Small intestine (tissue), 7 donors: ENCODE data around the gene IGF2R. TPM values are rescaled to one million over a fixed set of nuclear protein-coding genes. Genes with fewer than 3 reads are reported as not detected.

Experiments
- DNase-seq, 2 donors: peaks; one replicate each; pipeline versions ENCODE4 v3.0.0 to v3.0.0-alpha.2; 2013
- FAIRE-seq: peaks from 2 replicates; lab custom pipeline; 2012; peaks lifted over from hg19 to GRCh38; lab: Jason Lieb, UNC
- H3K27ac ChIP-seq, 3 donors: one replicate each; pipeline ENCODE4 v1.5.1; 2013; ENCODE audit warnings: low read length in 2 of 3, mild to moderate bottlenecking in 2 of 3, control low read depth in 1 of 3, inconsistent platforms in 1 of 3, low read depth in 1 of 3, moderate library complexity in 1 of 3
- H3K27me3 ChIP-seq, 3 donors: one replicate each; pipeline ENCODE4 v1.6.1; 2013; ENCODE audit warnings: low read length in 3 of 3, inconsistent platforms in 1 of 3; ENCODE audit not compliant: control insufficient read depth in 3 of 3, insufficient read depth in 3 of 3
- H3K36me3 ChIP-seq, 3 donors: one replicate each; pipeline ENCODE4 v1.6.1; 2013; ENCODE audit warnings: low read length in 3 of 3, inconsistent platforms in 1 of 3, low read depth in 1 of 3, mild to moderate bottlenecking in 1 of 3, moderate library complexity in 1 of 3; ENCODE audit not compliant: control insufficient read depth in 3 of 3, insufficient read depth in 2 of 3
- H3K4me1 ChIP-seq, 3 donors: one replicate each; pipeline ENCODE4 v1.6.1; 2013; ENCODE audit warnings: low read length in 2 of 3, inconsistent platforms in 1 of 3, low read depth in 1 of 3, mild to moderate bottlenecking in 1 of 3, moderate library complexity in 1 of 3; ENCODE audit not compliant: control insufficient read depth in 3 of 3, insufficient read depth in 2 of 3
- H3K4me3 ChIP-seq, 3 donors: one replicate each; pipeline ENCODE4 v1.5.1; 2013; ENCODE audit warnings: low read length in 3 of 3, control low read depth in 1 of 3, inconsistent platforms in 1 of 3, low read depth in 1 of 3, mild to moderate bottlenecking in 1 of 3, moderate library complexity in 1 of 3
- H3K9me3 ChIP-seq, 2 donors: one replicate each; pipeline ENCODE4 v1.6.1; 2013; ENCODE audit warnings: low read depth in 1 of 2, low read length in 1 of 2; ENCODE audit not compliant: control insufficient read depth in 2 of 2, insufficient read depth in 1 of 2
- WGBS, 3 donors: extraction: QIAGEN DNeasy Blood & Tissue Kit; methylation state at CpG; one replicate each; pipeline ENCODE4 v1.1.7; 2013; 5-methylcytosine and 5-hydroxymethylcytosine counted together
- polyA plus RNA-seq, 4 donors: library from polyadenylated mRNA; stranded (reverse) in 3 of 4; unstranded in 1 of 4; fragments of 200-250 nt in 3 of 4; fragments of 120-200 nt in 1 of 4; gene quantifications; one replicate each; pipeline versions ENCODE4 v1.2.1 to v1.2.3, GENCODE V29; 2013
- donor health status: healthy with polysubstance abuse.
- donor health status: control.
- donor health status: control.
- donor health status: Bipolar disorder and iron deficiency.
- donor health status: healthy.

The IGF2R gene
- polyA plus RNA-seq, 4 donors = 4.9 to 111 (median 14.7) TPM

DNA sequence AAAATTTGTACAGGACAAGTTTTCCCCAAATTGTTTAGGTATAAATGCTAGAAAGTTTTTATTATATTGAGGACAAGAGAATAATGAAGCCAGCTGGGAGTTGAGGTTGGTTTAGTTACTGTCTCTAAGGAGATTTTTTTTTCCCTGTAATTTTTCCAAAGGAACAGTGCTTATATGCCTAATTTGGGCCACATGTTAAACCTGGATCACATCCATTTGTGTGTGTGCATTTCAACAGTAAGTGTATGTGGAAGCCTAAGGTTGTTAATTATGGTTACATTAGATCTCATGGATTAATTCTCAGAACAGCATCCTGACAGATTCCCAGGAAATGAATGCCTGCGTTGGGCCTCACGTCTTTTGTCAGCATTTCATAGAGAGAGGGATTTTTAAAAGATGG lies 4.5 kb downstream of the IGF2R start:
- no peak overlapping the region for H3K27ac ChIP-seq
- H3K27me3 ChIP-seq = no peaks in the 10 kb centered on the region
- peaks cover 4 to 36% (median 26%) of the 10 kb centered on the region in 3 donors for H3K4me1 ChIP-seq
- no peak overlapping the region for H3K4me3 ChIP-seq
- FAIRE-seq (no peak), DNase-seq (no peak)
- WGBS, 3 donors = 52 to 85% (median 73%) methylated on average over 2 of the region's 2 CpGs
- peaks cover 0 to 17% (median 0%) of the 10 kb centered on the region in 3 donors for H3K36me3 ChIP-seq
- H3K9me3 ChIP-seq = no peaks in the 10 kb centered on the region

DNA sequence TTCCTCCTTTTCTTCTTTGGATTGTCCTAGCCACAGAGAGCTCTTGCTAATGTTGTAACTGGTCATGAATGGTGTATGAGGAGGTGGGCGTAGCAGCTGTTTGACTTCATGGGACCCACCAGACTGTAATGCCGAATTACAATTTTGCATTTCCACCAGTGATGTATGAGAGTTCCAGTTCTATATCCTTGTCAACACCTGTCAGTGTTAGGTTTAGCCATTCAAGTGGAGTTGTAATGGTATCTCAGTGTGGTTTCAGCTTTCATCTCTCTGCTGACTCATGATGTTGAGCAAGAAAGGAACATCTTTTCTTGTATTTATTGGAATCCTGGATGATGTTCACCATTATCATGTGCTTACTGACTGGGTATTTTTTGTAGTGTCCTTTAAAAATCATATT lies 5.1 kb downstream of the IGF2R start:
- no peaks in the 10 kb centered on the region for H3K9me3 ChIP-seq
- WGBS, 3 donors = 80 to 92% (median 82%) methylated on average over 2 of the region's 2 CpGs
- FAIRE-seq (no peak), DNase-seq (no peak)
- peaks cover 0 to 17% (median 0%) of the 10 kb centered on the region in 3 donors for H3K36me3 ChIP-seq
- H3K27me3 ChIP-seq = no peaks in the 10 kb centered on the region
- peaks cover 6 to 36% (median 30%) of the 10 kb centered on the region in 3 donors for H3K4me1 ChIP-seq
- no peak overlapping the region for H3K4me3 ChIP-seq
- H3K27ac ChIP-seq = peak overlapping the region in 1 of 3 donors; percentile 5

DNA sequence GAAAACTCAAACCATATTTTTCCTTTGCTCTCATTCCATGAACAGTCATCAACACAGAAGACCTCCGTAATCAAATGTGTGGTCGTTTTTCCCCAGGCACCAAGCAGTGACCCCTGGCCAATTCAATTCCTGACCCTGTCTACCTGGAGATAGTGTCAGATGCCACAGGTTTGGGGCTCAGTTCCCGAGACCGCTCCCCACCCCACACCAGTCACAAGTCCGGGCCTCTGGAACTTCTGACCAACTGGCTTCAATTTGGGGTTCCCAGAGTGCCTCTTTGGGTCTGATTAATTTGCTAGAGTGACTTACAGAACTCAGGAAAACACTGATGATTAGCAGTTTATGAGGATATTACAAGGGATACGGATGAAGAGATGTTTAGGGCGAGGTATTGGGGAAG lies 6.0 kb downstream of the IGF2R start:
- H3K36me3 ChIP-seq = peaks cover 0 to 17% (median 0%) of the 10 kb centered on the region in 3 donors
- H3K4me1 ChIP-seq = peaks cover 6 to 42% (median 34%) of the 10 kb centered on the region in 3 donors
- H3K4me3 ChIP-seq = no peak overlapping the region
- WGBS, 3 donors = 85 to 92% (median 90%) methylated on average over 7 of the region's 7 CpGs
- no peaks in the 10 kb centered on the region for H3K9me3 ChIP-seq
- no peak overlapping the region for H3K27ac ChIP-seq
- FAIRE-seq (no peak), DNase-seq (no peak)
- H3K27me3 ChIP-seq = no peaks in the 10 kb centered on the region

DNA sequence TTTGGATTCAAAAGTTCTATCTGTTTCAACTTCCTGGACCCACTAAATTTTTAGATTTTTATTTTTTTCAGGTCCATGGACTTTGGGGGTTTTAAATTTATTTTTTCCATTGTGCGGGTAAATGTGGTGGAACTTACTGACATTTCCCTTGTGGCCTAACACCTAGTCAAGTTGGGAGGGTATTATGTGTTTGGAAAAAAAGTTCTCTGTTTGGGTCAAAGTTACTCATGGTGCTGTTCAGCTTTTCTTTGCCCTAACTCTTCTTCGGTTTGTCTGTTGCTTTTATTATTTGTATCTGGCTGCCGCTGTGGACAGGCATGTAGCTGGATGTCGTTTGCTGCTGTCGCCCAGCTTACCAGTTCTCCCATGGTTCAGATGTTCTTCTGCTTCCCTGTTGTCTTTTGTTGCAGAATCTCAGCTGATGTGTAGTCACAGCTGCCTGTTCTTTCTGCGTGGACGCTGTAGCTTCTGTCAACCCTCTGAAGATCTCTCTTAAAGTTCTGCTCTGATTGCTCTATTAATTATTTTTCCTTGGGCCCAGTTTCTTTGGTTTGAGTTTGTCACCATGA lies 7.9 kb downstream of the IGF2R start:
- Histone ChIP-seq H3K36me3 (peaks cover 0 to 13% (median 0%) of the 10 kb centered on the region in 3 donors), H3K27ac (peak overlapping the region in 1 of 3 donors; percentile 17), H3K4me3 (no peak overlapping the region), H3K27me3 (no peaks in the 10 kb centered on the region), H3K9me3 (no peaks in the 10 kb centered on the region), H3K4me1 (peaks cover 6 to 36% (median 33%) of the 10 kb centered on the region in 3 donors)
- WGBS, 3 donors = 68 to 83% (median 74%) methylated on average over 7 of the region's 7 CpGs
- DNase-seq = no peak
- FAIRE-seq = no peak

DNA sequence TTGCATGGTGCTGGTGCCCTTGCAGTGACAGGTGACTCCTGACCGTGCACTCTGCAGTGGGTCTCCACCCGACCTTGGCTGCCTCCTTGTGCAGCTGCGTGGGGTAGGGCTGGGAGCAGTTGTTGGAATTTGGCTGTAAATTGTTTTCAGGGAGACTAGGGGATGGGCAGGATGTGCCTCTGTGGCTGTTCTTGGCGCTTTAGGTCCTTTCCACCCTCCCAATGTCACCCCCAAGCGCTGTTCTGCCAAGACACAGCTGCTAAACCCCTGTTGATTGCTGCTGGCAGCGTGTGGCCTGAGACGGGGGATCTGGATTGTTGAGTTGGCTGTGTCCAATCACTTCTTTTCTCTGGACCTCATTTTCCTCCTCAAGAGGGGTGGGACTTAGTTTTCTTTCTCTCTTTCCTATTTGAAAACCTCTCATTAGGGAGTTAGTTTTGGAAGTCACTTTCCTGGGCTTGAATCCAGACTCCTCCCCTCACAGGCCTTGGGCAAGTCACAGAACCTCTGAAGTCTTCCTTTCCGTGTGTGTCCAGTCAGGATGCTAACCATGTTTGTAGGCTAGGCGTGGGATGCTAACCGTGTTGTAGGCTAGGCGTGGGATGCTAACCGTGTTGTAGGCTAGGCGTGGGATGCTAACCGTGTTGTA lies 8.5 kb downstream of the IGF2R start:
- Histone ChIP-seq H3K27me3 (no peaks in the 10 kb centered on the region), H3K36me3 (peaks cover 0 to 12% (median 0%) of the 10 kb centered on the region in 3 donors), H3K9me3 (no peaks in the 10 kb centered on the region), H3K27ac (peak overlapping the region in 1 of 3 donors; percentile 17), H3K4me1 (peaks cover 9 to 40% (median 38%) of the 10 kb centered on the region in 3 donors), H3K4me3 (no peak overlapping the region)
- DNase-seq (no peak), FAIRE-seq (no peak)
- 66 to 72% (median 68%) methylated on average over 14 of the region's 14 CpGs for WGBS, 3 donors

DNA sequence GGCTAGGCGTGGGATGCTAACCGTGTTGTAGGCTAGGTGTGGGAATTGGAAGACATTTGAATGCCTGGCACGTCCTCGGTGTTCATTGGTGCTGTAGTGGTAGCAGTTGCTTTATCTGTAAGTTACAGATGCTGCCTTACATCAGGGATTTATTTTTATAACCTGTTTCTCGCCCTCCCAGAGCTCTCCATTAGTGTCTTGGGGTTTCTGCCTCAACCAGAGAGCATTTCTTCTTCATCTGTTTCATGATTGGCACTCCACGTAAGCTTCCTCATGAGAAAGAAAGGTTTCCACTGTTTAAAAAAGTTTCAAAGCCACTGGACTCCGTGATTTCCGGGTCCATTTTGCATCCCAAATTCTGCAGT lies 9.0 kb downstream of the IGF2R start:
- H3K4me3 ChIP-seq = no peak overlapping the region
- DNase-seq = no peak
- no peak overlapping the region for H3K27ac ChIP-seq
- H3K36me3 ChIP-seq = peaks cover 0 to 10% (median 0%) of the 10 kb centered on the region in 3 donors
- no peaks in the 10 kb centered on the region for H3K27me3 ChIP-seq
- peaks cover 9 to 36% (median 35%) of the 10 kb centered on the region in 3 donors for H3K4me1 ChIP-seq
- no peak for FAIRE-seq
- WGBS, 3 donors = 85 to 87% (median 85%) methylated on average over 8 of the region's 8 CpGs
- no peaks in the 10 kb centered on the region for H3K9me3 ChIP-seq

DNA sequence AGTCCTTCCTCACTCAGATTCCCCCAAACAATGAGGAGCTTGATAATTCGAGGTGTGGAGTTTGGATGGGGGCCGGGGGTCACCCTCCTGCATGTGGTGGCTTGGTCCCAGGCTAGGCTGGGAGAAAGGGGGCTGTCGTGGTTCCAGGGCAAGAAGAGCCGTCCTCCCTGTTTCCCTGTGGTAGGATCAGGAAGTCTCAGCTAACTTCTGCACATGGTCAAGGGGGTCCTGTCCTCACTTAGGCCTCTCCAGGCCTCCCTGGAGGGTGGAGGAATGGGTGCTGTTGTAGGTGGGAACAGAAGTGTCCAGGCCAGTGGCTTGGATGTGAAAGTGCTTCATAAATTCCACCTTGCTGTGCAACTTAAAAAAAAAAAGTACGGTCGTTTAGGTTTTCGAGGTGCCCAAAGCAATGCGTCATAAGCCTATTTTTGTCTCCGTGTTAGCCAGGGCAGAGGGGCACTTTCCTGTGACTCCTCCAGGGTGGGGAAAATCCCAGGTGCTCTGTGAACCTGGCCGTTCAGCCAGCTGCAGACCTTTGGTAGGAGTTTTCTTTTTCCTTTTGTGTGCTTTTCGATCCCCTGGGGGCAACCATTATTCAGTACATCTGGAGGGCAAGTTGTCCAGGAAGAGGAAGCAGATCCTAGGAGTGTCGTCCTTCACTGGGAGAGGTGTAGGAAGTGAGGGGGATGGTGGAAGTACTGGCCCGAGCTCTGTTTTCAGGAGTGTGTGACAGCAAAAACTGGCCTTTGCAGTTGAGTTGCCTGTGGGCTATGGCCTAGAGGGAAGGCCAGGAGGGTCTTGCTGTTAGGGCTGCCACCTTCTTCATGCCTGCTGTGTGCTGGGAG lies 9.6 kb downstream of the IGF2R start:
- peak overlapping the region in 2 of 3 donors; percentile 16 to 28 for H3K27ac ChIP-seq
- no peaks in the 10 kb centered on the region for H3K9me3 ChIP-seq
- 36 to 53% (median 37%) methylated on average over 13 of the region's 13 CpGs for WGBS, 3 donors
- peaks cover 9 to 41% (median 37%) of the 10 kb centered on the region in 3 donors for H3K4me1 ChIP-seq
- H3K4me3 ChIP-seq = no peak overlapping the region
- H3K36me3 ChIP-seq = peaks cover 0 to 10% (median 0%) of the 10 kb centered on the region in 3 donors
- DNase-seq (peak in 1 of 2 donors; percentile 24), FAIRE-seq (no peak)
- no peaks in the 10 kb centered on the region for H3K27me3 ChIP-seq

DNA sequence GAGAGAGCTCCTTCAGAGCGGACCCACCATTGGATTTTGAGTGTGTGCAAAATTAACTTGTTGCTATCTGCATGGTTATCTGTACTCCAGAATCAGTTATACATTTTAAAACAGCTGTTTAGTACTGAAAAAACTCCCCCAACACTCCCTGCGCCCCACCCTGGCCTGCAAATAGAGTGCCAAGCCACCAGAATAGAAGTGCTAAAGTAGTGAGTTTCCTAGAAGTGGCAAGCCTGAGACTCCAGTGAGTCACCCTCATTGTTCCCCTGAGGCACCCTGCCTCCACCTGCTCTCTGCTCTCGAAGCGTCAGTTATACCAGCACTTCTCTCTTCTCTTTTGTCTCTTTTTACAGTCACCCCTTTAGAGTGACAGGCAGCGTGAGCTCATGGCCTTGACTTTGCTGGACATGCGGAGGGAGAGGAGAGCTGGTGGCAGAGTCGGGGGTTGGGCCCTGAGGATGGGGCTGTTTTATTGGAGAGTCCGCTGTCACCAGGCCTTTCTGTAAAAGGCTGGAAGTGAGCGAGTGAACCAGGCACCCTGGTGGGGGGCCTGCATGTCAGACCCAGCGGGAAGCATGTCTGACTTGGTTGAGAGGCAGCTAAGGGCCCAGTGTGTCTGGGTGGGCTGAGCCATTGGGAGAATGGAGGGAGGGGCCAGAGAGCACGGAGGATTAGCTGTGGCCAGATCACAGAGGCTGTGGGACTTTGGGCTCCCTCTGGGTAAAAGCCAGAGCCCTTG lies 10.4 kb downstream of the IGF2R start:
- FAIRE-seq (no peak), DNase-seq (no peak)
- Histone ChIP-seq H3K27ac (peak overlapping the region in 2 of 3 donors; percentile 16 to 28), H3K27me3 (no peaks in the 10 kb centered on the region), H3K4me3 (no peak overlapping the region), H3K9me3 (no peaks in the 10 kb centered on the region), H3K36me3 (peaks cover 0 to 10% (median 0%) of the 10 kb centered on the region in 3 donors), H3K4me1 (peaks cover 9 to 49% (median 40%) of the 10 kb centered on the region in 3 donors)
- WGBS, 3 donors = 70 to 78% (median 74%) methylated on average over 11 of the region's 11 CpGs
